Stimulated activated CD8-positive, alpha-beta memory T cell treated with anti-CD3 and anti-CD28 coated beads, Interleukin-7, amount 100 ng/mL, for 48 hours (primary cell): ENCODE data around the gene PPFIA3.
"Not testable (repeated sequence)": the region's sequence is repeated elsewhere in the genome, so short reads cannot be mapped to it uniquely, and the experiment has no call there.

Experiments
- DNase-seq, 2 donors: peaks; one replicate each; pipeline ENCODE4 v3.0.0-alpha.2; 2020; ENCODE audit warnings: low read depth in 1 of 2; ENCODE audit errors: extremely low read depth in 1 of 2

The PPFIA3 gene

GRCh38 chr19:49173198-49173597, 53.9 kb downstream of the PPFIA3 start:
- DNase-seq: no peak

GRCh38 chr19:49180659-49181058, 61.3 kb downstream of the PPFIA3 start:
- DNase-seq: no peak

DNA sequence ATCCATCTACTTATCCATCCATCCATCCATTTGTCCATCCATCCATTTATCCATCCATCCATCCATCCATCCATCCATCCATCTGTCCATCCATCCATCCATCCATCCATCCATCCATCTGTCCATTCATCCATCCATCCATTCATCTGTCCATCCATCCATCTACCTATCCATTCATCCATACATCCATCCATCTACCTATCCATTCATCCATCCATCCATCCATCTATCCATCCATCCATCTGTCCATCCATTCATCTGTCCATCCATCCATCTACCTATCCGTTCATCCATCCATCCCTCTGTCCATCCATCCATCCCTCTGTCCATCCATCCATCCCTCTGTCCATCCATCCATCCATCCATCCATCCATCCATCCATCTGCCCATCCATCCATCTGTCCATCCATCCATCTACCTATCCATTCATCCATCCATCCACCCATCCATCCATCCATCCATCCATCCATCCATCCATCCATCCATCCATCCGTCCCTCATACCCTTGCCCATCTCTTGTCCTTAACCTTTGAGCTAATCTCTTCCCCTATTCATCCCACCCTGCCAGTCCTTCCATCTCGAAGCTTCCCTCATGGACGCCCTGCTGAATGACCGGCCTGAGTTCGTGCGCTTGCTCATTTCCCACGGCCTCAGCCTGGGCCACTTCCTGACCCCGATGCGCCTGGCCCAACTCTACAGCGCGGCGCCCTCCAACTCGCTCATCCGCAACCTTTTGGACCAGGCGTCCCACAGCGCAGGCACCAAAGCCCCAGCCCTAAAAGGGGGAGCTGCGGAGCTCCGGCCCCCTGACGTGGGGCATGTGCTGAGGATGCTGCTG, 62.9 kb downstream of the PPFIA3 start:
- DNase-seq: not testable (repeated sequence)

DNA sequence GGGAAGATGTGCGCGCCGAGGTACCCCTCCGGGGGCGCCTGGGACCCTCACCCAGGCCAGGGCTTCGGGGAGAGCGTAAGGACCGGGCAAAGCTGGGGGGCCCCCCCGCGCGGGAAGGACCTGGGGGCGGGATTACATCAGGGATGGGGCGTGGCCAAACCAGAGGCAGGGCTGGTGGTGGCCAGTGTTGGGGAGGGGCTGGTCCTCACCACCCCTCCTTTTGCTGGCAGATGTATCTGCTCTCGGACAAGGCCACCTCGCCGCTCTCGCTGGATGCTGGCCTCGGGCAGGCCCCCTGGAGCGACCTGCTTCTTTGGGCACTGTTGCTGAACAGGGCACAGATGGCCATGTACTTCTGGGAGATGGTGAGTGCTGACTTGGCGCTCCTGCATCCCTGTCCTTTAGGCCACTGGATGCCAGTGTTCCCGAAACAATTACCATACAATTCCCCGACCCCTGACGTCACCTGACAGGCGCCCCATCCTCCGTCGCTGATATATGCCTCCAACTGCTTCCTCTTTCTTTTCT, 63.6 kb downstream of the PPFIA3 start:
- DNase-seq: no peak

DNA sequence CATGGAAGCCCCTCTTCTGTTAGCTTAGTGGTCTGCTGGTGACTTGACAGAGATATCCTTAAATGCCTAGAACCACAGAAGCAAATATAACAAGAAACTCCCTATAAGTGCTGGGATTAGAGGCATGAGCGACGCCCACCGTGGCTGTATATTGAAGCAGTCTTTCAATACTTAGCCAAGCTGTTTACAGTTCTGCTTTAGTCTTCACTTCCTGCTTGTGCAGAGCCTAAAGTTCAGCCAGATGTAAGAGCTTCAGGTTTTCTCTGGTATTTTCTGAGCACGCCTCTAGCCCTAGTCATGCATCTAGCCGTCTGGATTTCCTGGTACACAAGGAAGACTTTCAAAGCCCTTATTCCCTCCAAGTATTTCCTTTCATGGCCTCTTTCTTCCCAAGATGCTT, 66.8 kb downstream of the PPFIA3 start:
- no peak for DNase-seq

GRCh38 chr19:49188626-49189200, 69.4 kb downstream of the PPFIA3 start:
- DNase-seq: no peak

GRCh38 chr19:49189259-49189658, 69.9 kb downstream of the PPFIA3 start:
- DNase-seq: no peak

DNA sequence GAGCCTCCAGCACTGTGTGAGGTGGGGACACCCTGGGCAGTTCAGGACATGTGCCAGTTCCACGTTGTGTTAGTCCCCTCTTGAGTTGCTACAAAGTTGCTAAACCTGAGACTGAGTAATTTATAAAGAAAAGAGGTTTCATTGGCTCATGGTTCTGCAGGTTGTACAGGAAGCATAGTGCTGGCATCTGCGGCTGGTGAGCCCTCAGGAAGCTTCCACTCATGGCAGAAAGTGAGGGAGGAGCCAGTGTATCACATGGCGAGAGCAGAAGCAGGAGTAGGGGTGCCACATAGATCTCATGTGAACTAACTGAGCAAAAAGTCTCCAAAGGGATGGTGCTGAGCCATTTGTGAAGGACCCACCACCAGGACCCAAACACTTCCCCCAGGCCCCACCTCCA, 71.4 kb downstream of the PPFIA3 start:
- DNase-seq: no peak

DNA sequence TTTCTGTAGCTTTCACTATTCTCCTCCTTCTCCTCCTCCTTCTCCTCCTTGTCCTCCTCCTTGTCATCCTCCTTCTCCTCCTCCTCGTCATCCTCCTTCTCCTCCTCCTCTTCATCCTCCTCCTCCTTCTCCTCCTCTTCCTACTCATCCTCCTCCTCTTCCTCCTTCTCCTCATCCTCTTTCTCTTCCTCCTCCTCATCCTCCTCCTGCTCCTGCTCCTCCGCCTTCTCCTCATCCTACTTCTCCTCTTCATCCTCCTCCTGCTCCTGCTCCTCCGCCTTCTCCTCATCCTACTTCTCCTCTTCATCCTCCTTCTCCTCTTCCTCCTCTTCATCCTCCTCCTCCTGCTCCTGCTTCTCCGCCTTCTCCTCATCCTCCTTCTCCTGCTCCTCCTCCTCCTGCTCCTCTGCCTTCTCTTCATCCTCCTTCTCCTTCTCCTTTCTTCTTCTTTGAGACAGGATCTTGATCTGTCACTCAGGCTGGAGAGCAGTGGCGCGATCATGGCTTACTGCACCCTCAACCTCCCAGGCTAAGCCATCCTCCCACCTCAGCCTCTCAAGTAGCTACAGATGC, 74.6 kb downstream of the PPFIA3 start:
- DNase-seq: no peak

GRCh38 chr19:49194408-49194807, 75.1 kb downstream of the PPFIA3 start:
- no peak for DNase-seq

- DNase-seq: no peak
Measured at GRCh38 chr19:49196527-49197240, 77.3 kb downstream of the PPFIA3 start.

DNA sequence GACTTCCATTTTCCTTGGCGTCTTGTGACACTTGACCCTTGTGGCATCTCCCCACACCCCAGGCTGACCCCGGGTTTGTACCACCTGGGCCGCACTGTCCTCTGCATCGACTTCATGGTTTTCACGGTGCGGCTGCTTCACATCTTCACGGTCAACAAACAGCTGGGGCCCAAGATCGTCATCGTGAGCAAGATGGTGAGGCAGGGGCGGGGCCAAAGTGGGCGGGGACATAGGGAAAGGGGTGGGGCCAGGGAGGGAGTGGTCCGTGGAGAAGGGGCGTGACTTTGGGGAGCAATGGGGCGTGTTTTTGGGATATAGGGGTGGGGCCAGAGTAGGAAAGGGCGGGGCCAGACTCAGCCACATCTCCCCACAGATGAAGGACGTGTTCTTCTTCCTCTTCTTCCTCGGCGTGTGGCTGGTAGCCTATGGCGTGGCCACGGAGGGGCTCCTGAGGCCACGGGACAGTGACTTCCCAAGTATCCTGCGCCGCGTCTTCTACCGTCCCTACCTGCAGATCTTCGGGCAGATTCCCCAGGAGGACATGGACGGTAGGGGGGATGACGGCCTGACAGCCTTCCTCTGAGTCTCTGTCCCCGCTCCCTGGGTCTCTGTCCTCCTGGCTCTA, 81.0 kb downstream of the PPFIA3 start:
- DNase-seq: no peak
